ENCODE data around the gene TUBB4A.

DNA sequence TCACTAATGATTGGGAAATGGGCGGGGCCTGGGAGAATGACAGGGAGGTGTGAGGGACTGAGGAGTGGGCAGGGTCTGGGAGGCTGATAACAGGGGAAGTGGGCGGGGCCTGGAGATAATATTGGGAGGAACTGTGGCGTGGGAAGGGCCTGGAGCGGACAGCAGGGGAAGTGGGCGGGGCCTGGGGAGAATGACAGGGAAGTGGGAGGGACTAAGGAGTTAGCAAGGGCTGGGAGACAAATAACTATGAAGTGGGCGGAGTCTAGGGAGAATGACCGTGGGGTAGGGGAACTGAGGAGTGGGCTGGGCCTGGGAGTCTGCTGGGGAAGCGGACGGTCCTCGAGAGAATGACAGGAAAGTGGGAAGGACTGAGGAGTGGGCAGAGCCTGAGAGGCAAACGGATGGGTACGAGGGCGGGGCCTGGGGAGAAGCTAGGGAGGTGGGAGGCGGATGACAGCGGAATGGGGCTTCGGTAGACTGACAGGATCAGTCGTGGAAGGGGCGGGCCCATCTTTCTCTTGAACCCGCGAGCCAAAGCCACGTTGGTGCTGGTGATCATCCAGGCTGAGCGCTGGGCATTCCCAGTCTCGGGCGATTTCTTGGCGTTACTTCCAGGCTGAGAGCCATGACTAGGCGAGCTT lies 14.0 kb upstream of the TUBB4A start:
- TF ChIP-seq, protein P1, sequence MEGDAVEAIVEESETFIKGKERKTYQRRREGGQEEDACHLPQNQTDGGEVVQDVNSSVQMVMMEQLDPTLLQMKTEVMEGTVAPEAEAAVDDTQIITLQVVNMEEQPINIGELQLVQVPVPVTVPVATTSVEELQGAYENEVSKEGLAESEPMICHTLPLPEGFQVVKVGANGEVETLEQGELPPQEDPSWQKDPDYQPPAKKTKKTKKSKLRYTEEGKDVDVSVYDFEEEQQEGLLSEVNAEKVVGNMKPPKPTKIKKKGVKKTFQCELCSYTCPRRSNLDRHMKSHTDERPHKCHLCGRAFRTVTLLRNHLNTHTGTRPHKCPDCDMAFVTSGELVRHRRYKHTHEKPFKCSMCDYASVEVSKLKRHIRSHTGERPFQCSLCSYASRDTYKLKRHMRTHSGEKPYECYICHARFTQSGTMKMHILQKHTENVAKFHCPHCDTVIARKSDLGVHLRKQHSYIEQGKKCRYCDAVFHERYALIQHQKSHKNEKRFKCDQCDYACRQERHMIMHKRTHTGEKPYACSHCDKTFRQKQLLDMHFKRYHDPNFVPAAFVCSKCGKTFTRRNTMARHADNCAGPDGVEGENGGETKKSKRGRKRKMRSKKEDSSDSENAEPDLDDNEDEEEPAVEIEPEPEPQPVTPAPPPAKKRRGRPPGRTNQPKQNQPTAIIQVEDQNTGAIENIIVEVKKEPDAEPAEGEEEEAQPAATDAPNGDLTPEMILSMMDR (IDR thresholded peaks at IDR 0.05; ENCODE audit: insufficient read depth, low read depth, low read length) = no peak
- no peak for TF ChIP-seq EZH2 (IDR thresholded peaks at IDR 0.05; ENCODE audit: insufficient read depth, low read length)
